GM21576 (cell line): ENCODE data around the gene GSC2.

Experiments used
- ATAC-seq: cut with Tn5 transposase; IDR thresholded peaks from one replicate; pipeline ENCODE4 v1.9.1; 2021; ENCODE audit warnings: mild to moderate bottlenecking, moderate library complexity; ENCODE audit not compliant: unreplicated experiment

Gene GSC2

DNA sequence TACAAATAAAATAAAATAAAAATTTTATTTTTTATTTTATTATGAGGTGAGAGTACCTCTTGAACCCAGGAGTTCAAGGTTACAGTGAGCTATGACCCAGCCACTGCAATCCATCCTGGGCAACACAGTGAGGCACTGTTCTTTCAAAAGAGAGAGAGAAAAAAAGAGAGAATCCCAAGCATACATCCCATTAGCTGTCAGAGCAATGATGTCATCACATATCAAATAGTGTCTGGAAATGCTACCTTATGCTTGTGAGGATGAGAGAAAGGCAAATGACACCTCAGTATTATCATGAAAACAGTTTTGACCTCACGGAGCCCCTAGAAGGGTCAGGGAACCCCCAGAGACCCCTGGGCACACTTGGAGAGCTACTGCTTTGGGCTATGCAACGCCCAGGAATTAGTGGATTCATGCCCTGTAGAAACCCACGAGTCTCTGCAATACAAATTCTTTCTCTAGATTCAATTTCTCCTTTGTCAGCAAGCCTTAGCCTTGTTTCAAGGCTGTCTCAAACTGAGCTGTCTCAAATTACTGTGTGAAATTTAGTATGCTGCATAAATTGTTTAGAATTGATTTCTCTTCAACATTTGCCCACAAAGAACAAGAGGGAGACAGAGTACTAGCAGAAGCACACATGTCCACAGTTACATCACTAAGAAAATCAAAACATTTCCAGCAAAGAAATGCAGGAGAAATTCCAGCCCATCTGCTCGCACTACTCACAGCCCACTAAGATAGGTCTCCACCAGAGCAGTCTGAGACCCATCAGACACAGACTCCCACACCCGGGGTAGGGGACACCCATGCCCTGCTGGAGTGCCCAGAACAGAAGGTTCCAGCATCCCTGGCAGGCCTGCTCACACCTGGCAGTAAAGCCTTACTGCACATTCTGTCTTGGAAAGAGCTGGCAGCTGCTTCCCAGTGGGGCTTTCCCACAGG, 45.9 kb downstream of the GSC2 start:
- no peak for ATAC-seq

DNA sequence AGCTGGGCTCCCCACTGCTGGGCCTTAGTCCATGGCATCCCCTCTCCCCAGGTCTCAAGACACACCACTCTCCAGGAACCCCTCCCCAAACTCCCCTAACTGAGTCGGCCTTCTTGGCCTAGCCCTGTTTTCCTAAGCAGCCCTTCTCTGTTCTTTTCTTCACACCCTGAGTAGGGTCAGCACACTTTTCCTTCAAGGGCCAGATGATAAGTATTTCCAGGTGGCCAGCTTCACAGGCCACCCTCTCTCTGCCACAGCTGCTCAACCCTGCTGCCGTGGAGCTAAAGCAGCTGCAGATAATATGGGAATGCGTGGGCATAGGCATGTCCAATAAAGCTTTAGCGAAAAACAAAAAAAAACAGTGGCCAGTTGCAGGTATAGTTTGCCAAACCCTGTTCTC, 51.9 kb downstream of the GSC2 start:
- no peak for ATAC-seq

DNA sequence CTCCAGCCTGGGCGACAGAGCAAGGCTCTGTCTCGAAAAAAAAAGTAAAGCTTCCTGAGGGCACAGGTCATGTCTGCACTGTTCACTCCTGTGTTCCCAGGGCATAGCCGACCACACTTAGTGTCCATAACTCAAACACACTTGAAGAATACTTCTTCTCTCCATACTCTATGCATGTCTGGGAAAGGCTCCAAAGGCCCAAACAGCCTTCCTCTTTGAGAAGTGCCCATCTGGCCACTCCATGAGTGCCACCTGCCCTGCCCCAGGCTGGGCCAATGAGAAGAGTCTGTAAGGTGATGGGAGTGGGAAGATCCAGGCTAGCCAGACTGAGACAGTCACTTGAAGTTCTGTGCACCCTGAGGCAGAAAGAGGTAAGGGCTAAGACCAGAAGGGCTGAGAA, 52.6 kb downstream of the GSC2 start:
- no peak for ATAC-seq
